Hindlimb muscle (tissue), 1 donor: ENCODE data around the gene FAM90A26. TPM values are rescaled to one million over a fixed set of nuclear protein-coding genes. Genes with fewer than 3 reads are reported as not detected.
"Not testable (repeated sequence)": the region's sequence is repeated elsewhere in the genome, so short reads cannot be mapped to it uniquely, and the experiment has no call there.

Experiments
- DNase-seq: peaks from one replicate; pipeline ENCODE4 v3.0.0-alpha.2; 2013
- polyA plus RNA-seq: library from polyadenylated mRNA; unstranded; fragments of 120-200 nt; gene quantifications from one replicate; pipeline ENCODE4 v1.2.1, GENCODE V29; 2013; ENCODE audit not compliant: insufficient read length

Gene FAM90A26, protein sequence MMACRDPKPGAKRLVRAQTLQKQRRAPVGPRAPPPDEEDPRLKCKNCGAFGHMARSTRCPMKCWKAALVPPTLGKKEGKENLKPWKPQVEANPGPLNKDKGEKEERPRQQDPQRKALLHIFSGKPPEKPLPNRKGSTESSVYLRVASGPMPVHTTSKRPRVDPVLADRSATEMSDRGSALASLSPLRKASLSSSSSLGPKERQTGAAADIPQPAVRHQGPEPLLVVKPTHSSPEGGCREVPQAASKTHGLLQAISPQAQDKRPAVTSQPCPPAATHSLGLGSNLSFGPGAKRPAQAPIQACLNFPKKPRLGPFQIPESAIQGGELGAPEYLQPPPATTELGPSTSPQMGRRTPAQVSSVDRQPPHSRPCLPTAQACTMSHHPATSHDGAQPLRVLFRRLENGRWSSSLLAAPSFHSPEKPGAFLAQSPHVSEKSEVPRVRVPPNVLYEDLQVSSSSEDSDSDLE
- polyA plus RNA-seq = 0.08 TPM

GRCh38 chr4:9169791-9170459 lies at the start of gene FAM90A26:
Gene FAM90A26, plus strand, starts transcription at chr4:9170409. Its CDS starts 2,764 bp downstream, at chr4:9173173.
- DNase-seq = not testable (repeated sequence)

- DNase-seq = not testable (repeated sequence)
Observed at GRCh38 chr4:9122711-9123110, 47.5 kb upstream of the FAM90A26 start.

GRCh38 chr4:9123572-9124007 lies 46.6 kb upstream of the FAM90A26 start:
- DNase-seq = peak; percentile 52

DNA sequence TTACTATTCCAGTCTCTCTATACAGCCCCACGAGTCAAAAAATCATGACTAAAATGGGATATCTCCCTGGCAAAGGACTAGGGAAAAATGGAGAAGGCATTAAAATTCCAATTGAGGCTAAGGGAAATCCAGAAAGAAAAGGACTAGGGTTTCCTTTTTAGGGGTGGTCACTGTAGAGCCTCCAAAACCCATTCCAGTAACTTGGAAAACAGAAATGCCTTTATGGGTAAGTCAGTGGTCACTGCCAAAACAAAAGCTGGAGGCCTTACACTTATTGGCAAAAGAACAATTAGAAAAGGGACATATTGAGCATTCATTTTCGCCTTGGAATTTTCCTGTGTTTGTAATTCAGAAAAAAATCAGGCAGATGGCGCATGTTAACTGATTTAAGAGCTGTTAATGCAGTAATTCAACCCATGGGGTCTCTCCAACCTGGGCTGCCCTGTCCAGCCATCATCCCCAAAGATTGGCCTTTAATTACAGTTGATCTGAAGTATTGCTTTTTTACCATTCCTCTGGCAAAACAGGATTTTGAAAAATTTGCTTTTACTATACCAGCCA lies 44.5 kb upstream of the FAM90A26 start:
- peak; percentile 68 for DNase-seq

GRCh38 chr4:9131420-9131819 lies 38.8 kb upstream of the FAM90A26 start:
- DNase-seq = not testable (repeated sequence)

- DNase-seq = not testable (repeated sequence)
Observed at GRCh38 chr4:9132849-9133248, 37.4 kb upstream of the FAM90A26 start.

- not testable (repeated sequence) for DNase-seq
Observed at GRCh38 chr4:9134011-9134410, 36.2 kb upstream of the FAM90A26 start.

DNA sequence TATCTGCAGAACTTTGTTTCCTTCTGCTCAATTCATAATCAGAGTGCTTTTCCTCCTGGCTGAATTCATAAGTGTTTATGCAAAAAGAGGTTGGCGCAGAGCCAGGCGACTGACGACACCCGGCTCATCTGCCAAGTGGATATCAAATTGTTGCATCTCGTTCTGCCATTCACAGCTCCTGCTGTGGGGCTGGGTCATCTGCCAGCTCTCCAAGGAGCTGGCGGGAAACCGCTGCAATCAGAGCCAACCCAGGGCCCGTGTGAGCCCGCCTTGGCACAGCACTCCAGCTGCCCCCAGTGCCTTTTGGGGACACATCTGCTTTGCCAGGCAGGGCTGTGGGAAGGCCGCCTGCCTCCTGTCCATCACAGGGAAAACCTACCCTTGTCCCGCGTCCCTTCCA lies 35.7 kb upstream of the FAM90A26 start:
- peak; percentile 56 for DNase-seq

DNA sequence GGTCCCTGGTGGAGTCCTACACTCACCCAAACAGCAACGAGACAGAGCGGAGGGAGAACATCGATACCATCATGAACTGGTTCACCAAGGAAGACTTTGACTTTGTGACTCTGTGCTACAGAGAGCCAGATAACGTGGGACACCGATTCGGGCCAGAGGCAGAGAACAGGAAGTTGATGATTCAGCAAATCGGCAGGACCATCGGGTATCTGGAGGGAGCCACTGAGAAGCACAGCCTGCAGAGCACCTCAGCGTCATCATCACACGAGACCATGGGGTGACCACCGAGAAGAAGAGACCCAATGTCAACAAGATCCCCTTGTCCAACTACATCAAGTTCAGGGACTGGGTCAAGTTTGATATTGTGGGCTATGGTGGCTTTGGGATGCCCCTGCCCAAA lies 29.2 kb upstream of the FAM90A26 start:
- DNase-seq = not testable (repeated sequence)

DNA sequence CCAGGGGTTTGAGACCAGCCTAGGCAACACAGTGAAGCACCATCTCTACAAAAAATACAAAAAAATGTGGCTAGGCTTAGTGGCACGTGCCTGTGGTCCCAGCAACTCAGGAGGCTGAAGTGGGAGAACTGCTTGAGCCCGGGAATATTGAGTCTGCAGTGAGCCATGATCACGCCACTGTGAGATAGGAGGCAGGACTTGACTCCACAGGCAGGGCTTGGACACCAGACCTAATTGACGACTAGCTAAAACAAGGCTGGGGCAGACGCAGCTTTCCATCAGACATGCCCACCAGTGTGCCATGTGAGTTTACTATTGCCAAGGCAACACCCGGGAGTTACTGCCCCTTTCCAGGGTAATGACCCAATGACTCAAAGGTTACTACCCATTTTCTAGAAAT lies 27.4 kb upstream of the FAM90A26 start:
- not testable (repeated sequence) for DNase-seq

DNA sequence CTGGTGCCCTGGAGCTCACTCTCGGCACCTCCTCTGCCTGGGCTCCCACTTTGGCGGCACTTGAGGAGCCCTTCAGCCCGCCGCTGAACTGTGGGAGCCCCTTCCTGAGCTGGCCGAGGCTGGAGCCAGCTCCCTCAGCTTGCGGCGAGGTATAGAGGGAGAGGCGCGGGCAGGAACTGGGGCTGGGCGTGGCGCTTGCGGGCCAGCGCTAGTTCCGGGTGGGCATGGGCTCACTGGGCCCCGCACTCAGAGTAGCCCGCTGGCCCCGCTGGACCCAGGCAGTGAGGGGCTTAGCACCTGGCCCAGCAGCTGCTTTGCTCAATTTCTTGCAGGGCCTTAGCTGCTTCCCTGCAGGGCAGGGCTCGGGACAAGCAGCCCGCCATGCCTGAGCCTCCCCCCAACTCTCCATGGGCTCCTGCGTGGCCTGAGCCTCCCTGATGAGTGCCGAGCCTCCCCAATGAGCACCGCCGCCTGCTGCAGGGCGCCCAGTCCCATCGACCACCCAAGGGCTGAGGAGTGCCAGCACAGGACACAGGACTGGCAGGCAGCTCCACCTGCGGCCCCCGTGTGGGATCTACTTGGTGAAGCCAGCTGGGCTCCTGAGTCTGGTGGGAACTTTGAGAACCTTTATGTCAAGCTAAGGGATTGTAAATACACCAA lies 26.7 kb upstream of the FAM90A26 start:
- no peak for DNase-seq

DNA sequence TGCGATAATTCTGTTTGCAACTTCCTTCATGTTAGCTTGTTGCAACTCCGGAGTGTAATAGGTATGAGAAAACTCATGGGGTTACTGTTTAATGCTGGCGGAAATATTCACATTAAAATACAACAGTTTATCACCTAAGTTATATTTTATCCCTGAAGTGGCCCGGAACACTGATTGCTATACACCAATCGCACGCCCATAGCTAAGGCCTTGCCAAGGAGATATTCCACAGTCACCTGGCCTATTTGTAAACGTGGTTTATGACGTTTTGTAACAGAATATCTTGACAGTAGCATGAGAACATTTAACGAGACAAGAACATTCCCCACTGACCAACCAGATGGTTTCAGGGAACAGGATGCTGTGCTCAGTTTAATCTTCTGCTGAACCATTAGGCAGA lies 23.2 kb upstream of the FAM90A26 start:
- DNase-seq = no peak

DNA sequence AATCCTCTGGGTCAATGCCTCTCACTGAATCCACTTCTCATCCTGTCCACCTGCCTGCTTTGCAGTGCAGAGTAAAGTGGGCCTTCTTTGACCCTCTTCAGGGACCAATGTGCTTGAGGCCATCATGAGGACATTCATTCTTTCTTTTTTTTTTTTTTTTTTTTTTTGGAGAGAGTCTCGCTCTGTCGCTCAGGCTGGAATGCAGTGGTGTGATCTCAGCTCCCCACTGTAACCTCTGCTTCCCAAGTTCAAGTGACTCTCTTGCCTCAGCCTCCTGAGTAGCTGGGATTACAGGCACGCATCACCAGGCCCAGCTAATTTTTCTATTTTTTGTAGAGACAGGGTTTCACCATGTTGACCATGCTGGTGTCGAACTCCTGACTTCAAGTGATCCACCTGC lies 22.8 kb upstream of the FAM90A26 start:
- DNase-seq = not testable (repeated sequence)

DNA sequence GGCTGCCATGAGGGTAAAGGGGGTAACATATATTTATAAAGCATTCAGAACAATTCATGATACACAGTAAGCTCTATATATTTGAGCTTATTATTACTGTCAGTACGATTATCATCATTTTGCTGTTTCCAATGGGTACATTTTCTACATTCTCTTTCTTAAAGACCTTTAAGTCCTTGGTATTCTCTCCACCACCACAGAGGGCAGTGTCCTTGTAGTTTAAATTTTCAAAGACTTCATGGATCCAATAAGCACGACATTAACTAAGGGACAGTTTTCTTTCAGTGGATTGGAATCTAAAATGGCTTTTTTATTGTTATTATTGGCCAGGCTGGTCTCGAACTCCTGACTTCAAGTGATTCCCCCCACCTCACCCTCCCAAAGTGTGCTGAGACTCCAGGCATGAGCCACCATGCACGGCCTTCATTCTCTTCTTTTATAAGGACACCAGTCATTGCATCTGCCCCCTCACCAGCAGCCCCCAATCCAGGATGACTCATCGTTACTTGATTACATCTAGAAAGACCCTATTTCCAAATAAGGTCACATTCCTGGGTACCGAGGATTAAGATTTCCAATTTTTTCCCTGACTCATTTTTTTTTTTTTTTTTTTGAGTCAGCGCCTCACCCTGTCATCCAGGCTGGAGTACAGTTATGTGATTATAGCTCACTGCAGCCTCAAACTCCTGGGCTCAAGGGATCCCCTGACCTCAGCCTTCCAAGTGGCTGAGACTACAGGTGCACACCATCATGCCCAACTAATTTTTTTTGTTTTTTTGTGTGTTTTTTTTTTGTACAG lies 21.4 kb upstream of the FAM90A26 start:
- not testable (repeated sequence) for DNase-seq

- DNase-seq = not testable (repeated sequence)
Observed at GRCh38 chr4:9151809-9152179, 18.4 kb upstream of the FAM90A26 start.

GRCh38 chr4:9152180-9153007 lies 17.8 kb upstream of the FAM90A26 start:
- peak; percentile 93 for DNase-seq

- DNase-seq = peak; percentile 94
Observed at GRCh38 chr4:9153008-9153570, 17.1 kb upstream of the FAM90A26 start.

GRCh38 chr4:9153571-9154157 lies 16.5 kb upstream of the FAM90A26 start:
- not testable (repeated sequence) for DNase-seq

- DNase-seq = not testable (repeated sequence)
Observed at GRCh38 chr4:9155101-9155886, 14.9 kb upstream of the FAM90A26 start.
